Choroid plexus epithelial cell (primary cell): ENCODE measurements around the gene TMEM52.

Source experiments
- DNase-seq: peaks from one replicate; pipeline ENCODE4 v3.0.0-alpha.2; 2010; ENCODE audit warnings: low read depth
- H3K4me3 ChIP-seq: 2 replicates; pipeline ENCODE4 v1.5.1; 2011; ENCODE audit warnings: low read depth, mild to moderate bottlenecking, control low read depth, low read length, moderate library complexity
- TF ChIP-seq, protein P1 (sequence below): conservative IDR thresholded peaks from 2 replicates; pipeline ENCODE4 v1.5.1; 2011; ENCODE audit warnings: low read depth, mild to moderate bottlenecking, control low read depth, inconsistent platforms, low read length, moderate library complexity

Gene TMEM52

DNA sequence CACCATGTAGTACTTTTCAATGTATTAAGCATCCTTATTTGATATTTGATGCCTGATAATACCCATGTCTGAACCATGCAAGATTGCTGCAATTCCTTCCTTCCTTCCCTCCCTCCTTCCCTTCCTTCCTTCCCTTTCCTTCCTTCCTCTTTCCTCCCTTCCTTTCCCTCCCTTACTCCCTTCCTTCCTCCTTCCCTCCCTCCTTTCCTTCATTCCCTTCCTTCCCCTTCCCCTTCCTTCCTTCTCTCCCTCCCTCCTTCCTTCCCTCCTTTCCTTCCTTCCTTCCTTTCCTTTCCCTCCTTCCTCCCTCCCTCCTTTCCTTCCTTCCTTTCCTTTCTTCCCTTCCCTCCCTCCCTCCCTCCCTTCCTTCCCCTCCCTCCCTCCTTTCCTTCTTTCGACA lies 29.7 kb upstream of the TMEM52 start:
- H3K4me3 ChIP-seq, result no peak overlapping the region
- TF ChIP-seq, protein P1, sequence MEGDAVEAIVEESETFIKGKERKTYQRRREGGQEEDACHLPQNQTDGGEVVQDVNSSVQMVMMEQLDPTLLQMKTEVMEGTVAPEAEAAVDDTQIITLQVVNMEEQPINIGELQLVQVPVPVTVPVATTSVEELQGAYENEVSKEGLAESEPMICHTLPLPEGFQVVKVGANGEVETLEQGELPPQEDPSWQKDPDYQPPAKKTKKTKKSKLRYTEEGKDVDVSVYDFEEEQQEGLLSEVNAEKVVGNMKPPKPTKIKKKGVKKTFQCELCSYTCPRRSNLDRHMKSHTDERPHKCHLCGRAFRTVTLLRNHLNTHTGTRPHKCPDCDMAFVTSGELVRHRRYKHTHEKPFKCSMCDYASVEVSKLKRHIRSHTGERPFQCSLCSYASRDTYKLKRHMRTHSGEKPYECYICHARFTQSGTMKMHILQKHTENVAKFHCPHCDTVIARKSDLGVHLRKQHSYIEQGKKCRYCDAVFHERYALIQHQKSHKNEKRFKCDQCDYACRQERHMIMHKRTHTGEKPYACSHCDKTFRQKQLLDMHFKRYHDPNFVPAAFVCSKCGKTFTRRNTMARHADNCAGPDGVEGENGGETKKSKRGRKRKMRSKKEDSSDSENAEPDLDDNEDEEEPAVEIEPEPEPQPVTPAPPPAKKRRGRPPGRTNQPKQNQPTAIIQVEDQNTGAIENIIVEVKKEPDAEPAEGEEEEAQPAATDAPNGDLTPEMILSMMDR, result no peak
- no peak for DNase-seq

DNA sequence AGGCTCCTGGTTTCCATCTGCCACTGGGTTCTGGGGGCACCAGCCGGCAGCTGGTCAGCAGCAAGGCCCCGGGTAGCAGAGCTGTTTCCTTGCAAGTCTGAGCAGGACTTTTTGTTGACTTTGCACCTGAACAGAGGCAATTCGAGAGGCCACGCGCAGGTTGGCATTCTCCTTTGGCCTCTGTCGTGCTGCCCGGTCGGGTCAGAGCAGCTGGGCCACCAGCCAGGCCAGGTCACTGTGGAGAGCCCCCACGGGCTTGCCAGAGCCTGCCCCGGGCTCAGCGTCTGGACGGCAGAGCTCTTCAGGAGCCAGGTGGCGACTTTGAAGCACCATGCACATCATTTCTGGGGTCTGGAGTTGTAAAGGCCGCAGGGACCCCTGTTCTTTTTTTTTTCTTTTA lies 28.4 kb upstream of the TMEM52 start:
- no peak overlapping the region for H3K4me3 ChIP-seq
- DNase-seq, result no peak
- TF ChIP-seq, protein P1, result no peak

DNA sequence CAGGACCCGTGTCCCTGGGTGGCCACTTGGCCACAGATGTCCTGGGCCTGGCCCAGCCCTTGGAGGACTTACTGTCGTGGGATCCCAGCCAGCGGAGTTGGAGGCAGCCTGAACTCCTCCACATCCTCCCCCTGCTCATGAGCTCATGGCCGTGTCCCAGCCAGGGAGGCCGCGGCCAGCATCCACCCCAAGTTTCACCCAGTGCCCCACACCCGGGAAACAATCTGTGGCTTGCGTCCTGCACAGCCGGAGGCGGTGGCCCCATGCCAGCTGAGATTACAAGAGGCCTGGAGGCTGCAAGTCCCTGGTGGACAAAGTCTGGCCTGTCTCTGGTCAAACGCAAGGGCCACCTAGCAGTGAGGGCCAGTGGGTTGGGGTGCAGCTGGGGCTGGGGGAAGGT lies 27.5 kb upstream of the TMEM52 start:
- DNase-seq, result peak; percentile 55
- no peak overlapping the region for H3K4me3 ChIP-seq
- TF ChIP-seq, protein P1, result no peak

DNA sequence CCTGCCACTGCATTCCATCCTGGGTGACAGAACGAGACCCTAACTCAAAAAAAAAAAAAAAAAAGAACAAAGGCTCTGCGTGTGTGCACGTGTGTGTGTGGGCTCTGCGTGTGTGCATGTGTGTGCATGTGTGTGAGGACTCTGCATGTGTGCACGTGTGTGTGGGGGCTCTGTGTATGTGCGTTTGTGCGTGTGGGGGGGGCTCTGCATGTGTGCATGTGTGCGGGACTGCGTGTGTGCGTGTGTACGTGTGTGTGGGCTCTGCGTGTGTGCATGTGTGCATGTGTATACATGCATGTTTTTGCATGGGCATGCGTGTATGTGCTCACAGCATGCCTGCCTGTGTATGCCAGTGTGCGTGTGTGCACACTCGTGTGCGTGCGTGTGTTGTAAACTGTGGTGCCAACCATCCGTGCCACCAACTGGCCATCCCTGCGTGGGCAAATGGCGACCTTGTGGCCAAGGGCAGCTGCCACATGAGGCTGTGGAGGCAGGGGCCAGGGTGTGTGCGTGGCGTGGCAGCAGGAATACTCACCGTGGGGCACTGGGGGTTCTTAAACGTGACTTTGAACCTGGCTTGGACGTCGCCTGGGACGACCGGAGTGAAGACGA lies 26.8 kb upstream of the TMEM52 start:
- DNase-seq, result no peak
- TF ChIP-seq, protein P1, result no peak

DNA sequence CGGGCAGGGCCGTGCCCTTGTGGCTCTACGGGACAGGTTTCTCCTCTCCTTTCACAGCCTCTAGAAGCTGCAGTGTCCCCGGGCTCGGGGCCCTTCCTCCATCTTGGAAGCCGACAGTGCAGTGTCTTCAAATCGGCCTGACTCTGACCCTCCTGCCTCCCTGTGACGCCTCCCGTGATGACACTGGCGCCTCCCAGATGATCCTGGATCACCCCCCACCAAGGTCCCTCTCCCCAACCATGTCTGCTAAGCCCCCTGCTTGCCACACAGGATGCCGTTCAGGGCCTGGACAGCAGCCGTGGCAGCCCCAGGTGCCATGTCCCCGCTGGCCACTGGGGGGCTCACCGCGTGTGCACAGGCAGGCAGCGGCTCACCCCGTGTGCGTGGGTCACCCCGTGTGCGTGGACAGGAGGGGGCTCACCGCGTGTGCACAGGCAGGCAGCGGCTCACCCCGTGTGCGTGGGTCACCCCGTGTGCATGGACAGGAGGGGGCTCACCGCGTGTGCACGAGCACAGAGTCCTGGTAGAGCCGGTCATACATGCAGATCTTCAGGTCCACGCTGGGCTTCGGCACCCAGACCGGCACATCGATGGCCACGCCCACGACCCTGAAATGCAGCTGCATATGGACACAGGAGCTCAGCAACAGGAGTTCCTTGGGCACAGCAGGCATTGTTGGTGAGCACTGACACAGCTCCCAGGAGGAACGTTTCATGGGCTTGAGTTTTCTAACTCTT lies 24.9 kb upstream of the TMEM52 start:
- TF ChIP-seq, protein P1, result peak; percentile 82
- H3K4me3 ChIP-seq, result no peak overlapping the region
- peak; percentile 44 for DNase-seq

More for the DNA sequence above, 26.8 kb upstream of the TMEM52 start:
- no peak overlapping the region for H3K4me3 ChIP-seq

DNA sequence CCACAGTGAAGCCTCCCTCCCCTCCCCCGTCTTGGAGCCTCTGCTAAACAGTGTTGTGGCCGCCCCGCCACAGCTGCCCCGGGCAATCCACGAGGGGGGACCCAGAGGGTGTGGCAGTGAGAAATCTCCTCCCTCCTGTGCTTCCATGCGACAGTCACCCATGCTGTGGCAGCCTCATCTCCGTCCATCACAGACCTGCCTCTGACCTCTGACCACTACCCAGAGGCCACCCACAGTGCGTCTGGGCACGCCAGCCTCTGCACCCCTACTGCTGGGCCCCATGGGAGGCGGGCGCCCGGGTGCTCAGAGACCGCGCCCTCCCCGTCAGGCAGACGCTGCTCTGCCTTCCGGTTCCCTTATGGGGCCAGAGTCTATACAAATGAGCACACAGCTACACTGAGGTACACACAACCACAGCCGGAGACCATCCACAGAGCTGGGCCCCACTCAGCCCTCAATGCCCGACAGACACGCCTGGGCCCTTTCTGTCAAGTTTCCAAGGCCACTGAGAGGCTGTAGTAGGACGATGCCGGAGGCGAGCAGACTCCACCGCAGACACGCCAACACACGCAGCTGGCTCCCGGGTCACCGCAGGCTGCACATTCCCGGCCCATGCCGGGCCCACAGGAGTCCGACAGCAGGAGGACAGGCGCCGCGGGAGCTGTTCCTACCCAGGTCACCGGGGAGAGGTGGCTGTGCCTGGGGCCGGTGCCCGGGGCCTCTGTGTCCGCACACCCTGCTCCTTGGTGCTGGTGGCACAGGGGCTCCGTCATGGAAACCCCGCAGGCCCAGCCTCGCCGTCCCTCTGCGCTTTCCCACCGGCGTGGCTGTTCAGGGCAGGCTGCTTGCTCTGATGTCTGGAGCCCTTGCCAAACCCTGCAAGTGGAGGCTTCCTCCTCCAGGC lies 23.9 kb upstream of the TMEM52 start:
- DNase-seq, result no peak
- TF ChIP-seq, protein P1, result no peak
- H3K4me3 ChIP-seq, result no peak overlapping the region
